Mesendoderm (in vitro differentiated cells): Measurements from ENCODE around the gene PNLIPRP1.

Experiments used
- DNase-seq: peaks from one replicate; pipeline ENCODE4 v3.0.0; 2013
- H2AK5ac ChIP-seq: 2 replicates; pipeline ENCODE4 v1.6.1; 2013; ENCODE audit warnings: low read length, inconsistent platforms
- H2BK120ac ChIP-seq: 2 replicates; pipeline ENCODE4 v1.6.1; 2013; ENCODE audit warnings: low read depth, mild to moderate bottlenecking, low read length, moderate library complexity, mixed read lengths
- H2BK15ac ChIP-seq: replicated peaks from 2 replicates; pipeline ENCODE4 v1.6.1; 2013; ENCODE audit warnings: low read depth, mild to moderate bottlenecking, moderate library complexity
- H2BK5ac ChIP-seq: 2 replicates; pipeline ENCODE4 v1.6.1; 2013; ENCODE audit warnings: low read length, inconsistent platforms
- H3K18ac ChIP-seq: 2 replicates; pipeline ENCODE4 v1.6.1; 2013; ENCODE audit warnings: mild to moderate bottlenecking, low read length, mixed read lengths
- H3K23ac ChIP-seq: one replicate; pipeline ENCODE4 v1.6.1; 2013; ENCODE audit warnings: low read length
- H3K27ac ChIP-seq: 2 replicates; pipeline ENCODE4 v1.5.1; 2013; ENCODE audit warnings: low read depth, mild to moderate bottlenecking, inconsistent platforms, low read length, moderate library complexity
- H3K27me3 ChIP-seq: 2 replicates; pipeline ENCODE4 v1.6.1; 2013; ENCODE audit warnings: low read length, control low read depth, mild to moderate bottlenecking, inconsistent platforms; ENCODE audit not compliant: insufficient read depth, poor library complexity
- H3K36me3 ChIP-seq: 2 replicates; pipeline ENCODE4 v1.6.1; 2013; ENCODE audit warnings: low read length, inconsistent platforms; ENCODE audit not compliant: control insufficient read depth, insufficient read depth
- H3K4ac ChIP-seq: one replicate; pipeline ENCODE4 v1.6.1; 2013; ENCODE audit warnings: low read depth, mild to moderate bottlenecking, low read length, moderate library complexity
- H3K4me1 ChIP-seq: 2 replicates; pipeline ENCODE4 v1.6.1; 2013; ENCODE audit warnings: low read depth, low read length, inconsistent platforms; ENCODE audit not compliant: control insufficient read depth
- H3K4me2 ChIP-seq: 2 replicates; pipeline ENCODE4 v1.6.1; 2013; ENCODE audit warnings: low read length
- H3K4me3 ChIP-seq: 2 replicates; pipeline ENCODE4 v1.5.1; 2013; ENCODE audit warnings: mild to moderate bottlenecking, low read length
- H3K56ac ChIP-seq: one replicate; pipeline ENCODE4 v1.6.1; 2013; ENCODE audit warnings: low read length
- H3K79me1 ChIP-seq: 2 replicates; pipeline ENCODE4 v1.6.1; 2013; ENCODE audit warnings: low read length, inconsistent platforms
- H3K79me2 ChIP-seq: 2 replicates; pipeline ENCODE4 v1.6.1; 2013; ENCODE audit warnings: mild to moderate bottlenecking, low read length; ENCODE audit not compliant: control insufficient read depth, insufficient read depth
- H3K9ac ChIP-seq: 2 replicates; pipeline ENCODE4 v1.6.1; 2013; ENCODE audit warnings: low read length, inconsistent platforms
- H4K5ac ChIP-seq: one replicate; pipeline ENCODE4 v1.6.1; 2013; ENCODE audit warnings: low read length
- H4K8ac ChIP-seq: one replicate; pipeline ENCODE4 v1.6.1; 2013; ENCODE audit warnings: low read depth, mild to moderate bottlenecking, control low read depth, low read length, moderate library complexity
- WGBS: extraction: QIAGEN DNeasy Blood & Tissue Kit; methylation state at CpG from one replicate; pipeline ENCODE4 v1.1.7; 2013; ENCODE audit warnings: low lambda C conversion rate, missing lambda C conversion rate; ENCODE audit not compliant: insufficient coverage; ENCODE audit errors: extremely low coverage; 5-methylcytosine and 5-hydroxymethylcytosine counted together

Gene PNLIPRP1

GRCh38 chr10:116621476-116621875, 30.7 kb downstream of the PNLIPRP1 start:
- Histone ChIP-seq H4K8ac (no peak overlapping the region), H3K27ac (no peak overlapping the region), H3K9ac (no peak overlapping the region), H4K5ac (no peak overlapping the region), H3K27me3 (no peaks in the 10 kb centered on the region), H3K4ac (no peak overlapping the region), H2AK5ac (no peak overlapping the region), H3K79me2 (no peaks in the 10 kb centered on the region), H3K4me1 (no peaks in the 10 kb centered on the region), H3K36me3 (no peaks in the 10 kb centered on the region), H3K4me2 (no peak overlapping the region), H2BK120ac (no peak overlapping the region), H3K56ac (no peak overlapping the region), H2BK15ac (no peak overlapping the region), H3K79me1 (no peaks in the 10 kb centered on the region), H3K23ac (no peak overlapping the region), H3K18ac (no peak overlapping the region), H2BK5ac (no peak overlapping the region), H3K4me3 (no peak overlapping the region)
- DNase-seq, result no peak
- no CpG with 5 or more reads among the region's 8 CpGs for WGBS

DNA sequence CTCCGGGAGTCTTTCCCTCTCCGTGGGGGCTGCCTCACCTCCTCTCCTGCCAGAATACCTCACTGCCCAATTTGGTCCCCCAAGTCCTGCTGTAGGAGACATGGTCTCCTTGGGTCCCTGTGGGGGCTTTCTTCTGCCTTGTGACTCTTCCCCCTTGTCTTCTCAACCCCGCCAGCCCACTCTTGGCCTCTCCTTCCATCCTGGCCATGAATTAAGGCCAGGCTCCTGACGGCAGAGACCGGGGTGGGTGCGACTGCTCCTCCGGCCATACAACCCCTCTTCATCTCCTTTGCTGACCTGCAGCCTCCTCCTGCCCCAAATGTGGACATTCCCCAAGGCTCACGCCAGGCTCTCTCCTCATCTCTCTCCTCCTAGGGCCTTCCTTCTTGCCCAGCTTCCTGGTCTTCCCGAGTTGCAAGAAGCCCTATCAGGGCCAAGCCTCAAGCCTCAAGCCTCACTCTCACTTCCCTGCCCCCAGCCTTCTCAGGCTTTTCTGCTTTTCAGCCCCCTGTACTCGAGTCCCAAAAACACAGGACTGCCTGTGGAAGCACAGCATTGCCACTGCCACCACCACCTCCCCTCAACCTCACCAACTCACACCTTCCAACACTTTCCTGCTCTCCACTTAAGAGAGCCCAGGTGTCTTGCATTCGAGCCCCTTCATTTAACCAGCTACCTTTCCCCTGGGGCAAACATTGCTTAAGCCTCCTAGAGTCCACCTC, 31.3 kb downstream of the PNLIPRP1 start:
- Histone ChIP-seq H3K27me3 (no peaks in the 10 kb centered on the region), H3K79me2 (no peaks in the 10 kb centered on the region), H3K23ac (no peak overlapping the region), H3K4me2 (no peak overlapping the region), H3K56ac (no peak overlapping the region), H2BK120ac (no peak overlapping the region), H2BK5ac (no peak overlapping the region), H2BK15ac (no peak overlapping the region), H3K4ac (no peak overlapping the region), H3K9ac (no peak overlapping the region), H2AK5ac (no peak overlapping the region), H3K18ac (no peak overlapping the region), H3K4me1 (no peaks in the 10 kb centered on the region), H3K79me1 (no peaks in the 10 kb centered on the region), H4K8ac (no peak overlapping the region), H3K4me3 (no peak overlapping the region), H4K5ac (no peak overlapping the region), H3K36me3 (no peaks in the 10 kb centered on the region), H3K27ac (no peak overlapping the region)
- WGBS, result no CpG with 5 or more reads among the region's 11 CpGs
- DNase-seq, result no peak

DNA sequence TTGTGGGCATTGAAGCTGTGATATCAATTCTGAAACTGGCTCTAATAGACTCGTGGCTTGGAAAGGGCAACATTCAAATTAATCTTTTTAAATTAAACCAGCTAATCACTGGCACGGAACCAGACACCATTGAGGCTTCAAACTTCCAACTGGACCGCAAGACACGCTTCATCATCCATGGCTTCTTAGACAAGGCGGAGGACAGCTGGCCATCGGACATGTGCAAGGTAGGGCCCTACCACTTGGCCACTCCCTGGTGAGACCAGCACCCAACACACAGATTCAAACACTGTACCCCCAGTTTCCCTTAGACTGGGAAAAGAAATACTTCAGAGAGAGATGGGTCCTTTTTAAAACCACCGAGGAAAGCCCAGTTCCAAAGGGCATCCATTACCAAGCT, 35.1 kb downstream of the PNLIPRP1 start:
- Histone ChIP-seq H4K8ac (no peak overlapping the region), H3K4me3 (no peak overlapping the region), H4K5ac (no peak overlapping the region), H3K36me3 (no peaks in the 10 kb centered on the region), H3K79me2 (no peaks in the 10 kb centered on the region), H3K4ac (no peak overlapping the region), H2BK15ac (no peak overlapping the region), H2BK120ac (no peak overlapping the region), H3K23ac (no peak overlapping the region), H3K79me1 (no peaks in the 10 kb centered on the region), H3K27ac (no peak overlapping the region), H3K4me2 (no peak overlapping the region), H3K4me1 (peaks cover 8% of the 10 kb centered on the region), H3K18ac (no peak overlapping the region), H2AK5ac (no peak overlapping the region), H3K9ac (no peak overlapping the region), H3K27me3 (no peaks in the 10 kb centered on the region), H2BK5ac (no peak overlapping the region), H3K56ac (no peak overlapping the region)
- no peak for DNase-seq
- no CpG with 5 or more reads among the region's 7 CpGs for WGBS

DNA sequence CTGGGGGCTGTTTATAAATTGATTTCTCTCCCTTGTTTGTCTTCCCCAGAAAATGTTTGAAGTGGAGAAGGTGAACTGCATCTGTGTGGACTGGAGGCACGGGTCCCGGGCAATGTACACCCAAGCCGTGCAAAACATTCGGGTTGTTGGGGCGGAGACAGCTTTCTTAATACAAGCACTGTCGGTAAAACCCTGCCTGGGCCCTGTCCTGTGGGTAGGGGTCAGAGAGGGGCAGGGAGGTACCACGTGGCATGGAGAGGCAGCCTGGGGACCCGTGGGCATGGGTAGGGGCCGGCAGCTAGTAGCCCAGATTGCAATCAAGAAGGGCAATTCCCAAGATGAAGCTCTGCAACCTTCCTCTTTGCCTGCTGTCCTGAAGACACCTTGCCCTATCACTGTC, 36.1 kb downstream of the PNLIPRP1 start:
- no peak for DNase-seq
- Histone ChIP-seq H4K5ac (no peak overlapping the region), H3K27me3 (no peaks in the 10 kb centered on the region), H3K4me1 (peaks cover 8% of the 10 kb centered on the region), H3K23ac (no peak overlapping the region), H4K8ac (no peak overlapping the region), H3K79me2 (no peaks in the 10 kb centered on the region), H2BK5ac (no peak overlapping the region), H3K9ac (no peak overlapping the region), H3K4me3 (no peak overlapping the region), H3K4ac (no peak overlapping the region), H3K79me1 (no peaks in the 10 kb centered on the region), H2BK15ac (no peak overlapping the region), H2AK5ac (no peak overlapping the region), H3K56ac (no peak overlapping the region), H2BK120ac (no peak overlapping the region), H3K4me2 (no peak overlapping the region), H3K36me3 (no peaks in the 10 kb centered on the region), H3K18ac (no peak overlapping the region), H3K27ac (no peak overlapping the region)
- WGBS, result no CpG with 5 or more reads among the region's 9 CpGs

DNA sequence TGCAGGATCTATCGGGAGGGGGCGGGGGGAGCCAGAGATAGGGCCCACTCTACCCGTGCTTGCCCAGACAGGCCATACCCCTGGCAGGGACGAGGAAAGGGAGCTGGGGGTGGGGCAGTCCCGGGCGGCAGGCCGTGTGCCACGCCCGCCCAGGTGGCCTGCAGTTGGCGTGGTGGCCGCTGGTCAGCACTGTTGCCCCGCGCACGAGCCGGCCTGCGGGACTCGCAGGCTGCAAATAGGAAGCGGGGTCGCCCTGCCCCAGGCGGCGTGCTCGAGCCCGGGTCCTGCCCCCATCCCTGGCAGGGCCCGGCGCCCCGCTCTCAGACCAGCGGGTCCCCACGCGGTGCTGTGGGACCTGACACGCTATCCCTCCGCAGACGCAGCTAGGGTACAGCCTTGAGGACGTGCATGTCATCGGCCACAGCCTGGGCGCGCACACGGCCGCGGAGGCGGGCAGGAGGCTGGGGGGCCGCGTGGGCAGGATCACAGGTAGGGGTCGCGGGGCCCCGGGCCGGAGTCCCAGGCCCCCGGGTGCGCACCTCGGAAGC, 36.7 kb downstream of the PNLIPRP1 start:
- Histone ChIP-seq H2BK15ac (no peak overlapping the region), H3K23ac (no peak overlapping the region), H3K4me3 (no peak overlapping the region), H2BK120ac (no peak overlapping the region), H3K56ac (peak overlapping the region; percentile 72), H3K79me1 (no peaks in the 10 kb centered on the region), H3K4ac (peak overlapping the region; percentile 1), H3K27me3 (no peaks in the 10 kb centered on the region), H3K4me2 (peak overlapping the region; percentile 20), H2BK5ac (no peak overlapping the region), H3K9ac (peak overlapping the region; percentile 37), H3K27ac (no peak overlapping the region), H4K8ac (no peak overlapping the region), H3K4me1 (peaks cover 8% of the 10 kb centered on the region), H3K79me2 (no peaks in the 10 kb centered on the region), H2AK5ac (no peak overlapping the region), H3K18ac (no peak overlapping the region), H4K5ac (no peak overlapping the region), H3K36me3 (no peaks in the 10 kb centered on the region)
- peak; percentile 59 for DNase-seq
- no CpG with 5 or more reads among the region's 49 CpGs for WGBS

DNA sequence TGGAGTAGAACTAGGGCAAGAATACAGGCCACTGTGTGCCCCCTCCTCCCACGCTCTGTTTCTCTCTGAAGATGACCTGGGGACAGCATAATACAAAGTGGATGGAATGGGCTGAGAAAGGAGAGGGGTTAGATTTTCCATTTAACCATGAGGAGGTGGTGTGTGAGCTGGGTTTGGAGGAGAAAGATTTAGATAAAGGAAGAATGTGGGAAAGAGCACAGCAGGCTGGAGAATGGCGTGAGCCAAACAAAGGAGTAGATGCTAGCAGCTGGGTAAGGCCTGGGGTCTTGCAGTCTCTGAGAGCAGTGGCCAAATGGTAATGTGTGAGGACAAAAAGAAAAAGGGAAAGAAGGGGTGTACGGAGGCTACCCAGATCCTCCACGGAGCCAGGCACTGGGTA, 38.6 kb downstream of the PNLIPRP1 start:
- H3K4ac ChIP-seq, result no peak overlapping the region
- H3K27me3 ChIP-seq, result no peaks in the 10 kb centered on the region
- no peaks in the 10 kb centered on the region for H3K79me1 ChIP-seq
- H3K79me2 ChIP-seq, result no peaks in the 10 kb centered on the region
- no peak overlapping the region for H3K23ac ChIP-seq
- H2AK5ac ChIP-seq, result no peak overlapping the region
- no peak overlapping the region for H2BK120ac ChIP-seq
- WGBS, result no CpG with 5 or more reads among the region's 4 CpGs
- H3K36me3 ChIP-seq, result no peaks in the 10 kb centered on the region
- DNase-seq, result peak; percentile 82
- no peak overlapping the region for H4K8ac ChIP-seq
- peaks cover 8% of the 10 kb centered on the region for H3K4me1 ChIP-seq
- no peak overlapping the region for H3K4me2 ChIP-seq
- peak overlapping the region; percentile 30 for H4K5ac ChIP-seq
- H3K18ac ChIP-seq, result no peak overlapping the region
- peak overlapping the region; percentile 30 for H2BK5ac ChIP-seq
- peak overlapping the region; percentile 18 for H3K9ac ChIP-seq
- no peak overlapping the region for H3K27ac ChIP-seq
- H2BK15ac ChIP-seq, result no peak overlapping the region
- H3K4me3 ChIP-seq, result no peak overlapping the region
- peak overlapping the region; percentile 65 for H3K56ac ChIP-seq
